G401.6 (cell line): ENCODE data around the gene CMPK2.
"Not testable (repeated sequence)": the region's sequence is repeated elsewhere in the genome, so short reads cannot be mapped to it uniquely, and the experiment has no call there.

Source experiments
- FAIRE-seq: peaks from 2 replicates; lab custom pipeline; 2012; peaks lifted over from hg19 to GRCh38; lab: Jason Lieb, UNC

CMPK2 gene

DNA sequence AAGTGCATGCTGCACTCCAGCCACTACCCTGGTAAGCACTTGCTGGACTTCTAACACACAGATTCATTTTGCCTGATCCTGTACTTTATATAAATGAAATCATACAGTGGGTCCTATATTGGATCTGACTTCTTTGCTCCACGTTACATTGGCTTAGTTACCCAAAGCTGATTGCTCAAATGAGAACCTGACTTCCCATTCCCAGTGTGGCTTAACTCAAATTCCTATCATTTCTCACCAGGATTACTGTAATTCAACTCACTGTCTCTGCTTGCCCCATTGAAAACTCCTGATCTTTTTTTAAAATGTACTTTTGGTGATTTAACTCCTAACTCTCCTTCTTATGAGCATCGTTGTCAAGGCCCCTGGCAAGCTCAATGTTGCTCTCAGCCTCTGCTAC lies 13.3 kb upstream of the CMPK2 start:
- no peak for FAIRE-seq

DNA sequence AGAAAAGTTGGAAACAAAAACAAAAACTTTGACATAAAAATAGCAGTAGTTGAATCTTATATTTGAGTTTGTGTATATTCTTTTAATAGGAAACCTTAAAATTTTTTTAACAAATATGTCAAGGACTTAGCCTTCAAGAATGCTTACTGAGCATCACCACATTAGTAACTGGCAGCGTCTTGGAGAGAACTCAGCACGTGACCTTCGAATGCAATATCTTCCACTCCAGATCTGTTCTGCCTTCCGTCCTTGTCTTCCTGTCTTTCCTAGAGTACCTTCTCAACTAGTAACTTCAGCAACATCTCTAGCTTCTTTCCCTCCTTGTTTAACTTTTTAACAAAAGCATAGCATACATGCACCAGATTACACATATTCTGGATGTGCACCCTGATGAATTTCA lies 12.8 kb upstream of the CMPK2 start:
- no peak for FAIRE-seq

DNA sequence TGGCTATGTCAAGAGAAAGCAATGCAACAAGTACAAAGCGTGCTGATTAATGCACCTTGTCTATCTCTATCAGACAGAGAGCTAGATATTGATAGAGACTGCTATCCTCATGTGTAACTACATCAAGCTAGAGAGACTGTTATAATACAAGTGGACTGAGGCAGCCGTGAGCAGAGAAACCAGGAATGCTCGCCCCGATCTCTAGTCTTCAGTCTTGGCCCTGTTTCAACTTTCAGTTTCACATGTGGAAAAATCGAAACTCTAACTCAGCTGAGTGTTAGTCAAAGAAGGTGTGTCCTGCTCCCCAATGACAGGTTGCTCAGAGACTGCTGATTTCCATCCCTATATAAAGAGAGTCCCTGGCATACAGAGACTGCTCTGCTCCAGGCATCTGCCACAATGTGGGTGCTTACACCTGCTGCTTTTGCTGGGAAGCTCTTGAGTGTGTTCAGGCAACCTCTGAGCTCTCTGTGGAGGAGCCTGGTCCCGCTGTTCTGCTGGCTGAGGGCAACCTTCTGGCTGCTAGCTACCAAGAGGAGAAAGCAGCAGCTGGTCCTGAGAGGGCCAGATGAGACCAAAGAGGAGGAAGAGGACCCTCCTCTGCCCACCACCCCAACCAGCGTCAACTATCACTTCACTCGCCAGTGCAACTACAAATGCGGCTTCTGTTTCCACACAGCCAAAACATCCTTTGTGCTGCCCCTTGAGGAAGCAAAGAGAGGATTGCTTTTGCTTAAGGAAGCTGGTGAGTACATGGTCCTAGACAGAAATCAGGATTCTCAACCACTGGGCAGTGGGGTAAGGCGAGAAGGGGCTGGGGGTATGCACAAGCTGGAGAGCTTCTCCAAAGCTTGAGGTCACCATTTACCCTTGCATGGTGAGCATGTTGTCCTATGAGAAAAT lies 11.9 kb upstream of the CMPK2 start, which contains the start of gene RSAD2:
Gene RSAD2 (plus strand): TSS at position 376 of the 903 bp plus-strand sequence. CDS start 24 bp downstream, at position 400.
- no peak for FAIRE-seq

DNA sequence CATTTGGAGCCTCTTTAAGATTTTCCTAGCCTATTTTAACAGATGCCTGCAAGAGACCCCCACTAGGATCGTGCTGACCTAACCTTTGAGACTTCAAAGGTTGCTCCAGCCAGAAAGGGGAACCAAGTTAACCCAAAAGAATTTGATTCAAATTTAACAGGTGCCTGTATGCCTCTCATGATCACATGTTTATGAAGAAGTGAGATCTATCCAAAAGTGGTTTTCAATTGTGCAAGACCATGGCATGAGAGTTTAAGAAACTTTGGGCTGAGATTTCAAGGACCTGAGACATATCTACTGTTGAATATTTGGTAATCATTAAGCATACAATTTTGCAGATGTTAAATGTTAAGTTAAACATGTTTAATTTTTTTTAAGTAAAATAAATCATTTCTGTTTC lies 10.6 kb upstream of the CMPK2 start:
- FAIRE-seq, result no peak

GRCh38 chr2:6874032-6874431 lies 8.3 kb upstream of the CMPK2 start:
- no peak for FAIRE-seq

- FAIRE-seq, result no peak
Observed at GRCh38 chr2:6872394-6872793, 6.7 kb upstream of the CMPK2 start.

GRCh38 chr2:6866982-6867381 lies 1.3 kb upstream of the CMPK2 start:
- no peak for FAIRE-seq

GRCh38 chr2:6866275-6866671 lies 566 bp upstream of the CMPK2 start:
- FAIRE-seq, result no peak

DNA sequence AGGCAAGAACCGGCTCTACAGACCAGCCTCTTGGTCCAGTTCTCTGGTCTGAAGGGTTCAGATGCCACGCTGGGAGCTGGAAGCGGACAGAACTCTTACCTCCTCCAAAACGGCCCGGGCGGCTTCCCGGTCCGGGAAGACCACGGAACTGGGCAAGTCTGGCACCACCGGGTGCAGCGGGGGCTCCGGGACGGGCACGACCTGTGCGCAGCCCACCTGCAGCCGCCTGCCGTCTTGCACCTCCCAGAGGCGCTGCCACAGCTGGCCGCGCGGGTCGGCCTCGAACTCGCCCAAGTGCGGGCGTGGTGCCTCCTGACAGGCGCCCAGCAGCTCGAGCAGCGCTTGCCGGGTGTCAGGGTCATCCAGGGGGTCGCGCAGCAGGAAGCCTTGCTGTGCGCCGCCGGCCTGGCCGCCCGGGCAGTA lies 773 bp downstream of the CMPK2 start:
- no peak for FAIRE-seq

GRCh38 chr2:6864231-6864754 lies 1.4 kb downstream of the CMPK2 start:
- no peak for FAIRE-seq

DNA sequence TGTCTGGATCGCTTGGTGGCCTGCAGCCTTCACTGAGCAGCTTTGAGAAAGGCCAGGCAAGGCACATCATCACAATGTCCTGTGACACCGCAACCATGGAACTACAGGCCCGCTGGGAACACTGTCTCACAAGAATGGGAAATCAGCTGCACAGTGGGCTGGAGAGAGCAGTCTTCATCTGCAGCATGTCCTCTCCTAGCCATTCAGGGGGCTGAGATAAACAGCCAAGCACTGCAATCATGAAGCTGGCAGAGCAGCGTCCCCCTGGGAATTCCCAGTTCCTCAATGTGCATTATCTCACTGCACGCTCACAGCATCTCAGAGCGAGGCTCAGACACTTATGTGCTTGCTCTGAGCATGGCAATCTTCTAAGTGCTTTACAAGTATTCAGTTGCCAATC lies 1.9 kb downstream of the CMPK2 start:
- no peak for FAIRE-seq

DNA sequence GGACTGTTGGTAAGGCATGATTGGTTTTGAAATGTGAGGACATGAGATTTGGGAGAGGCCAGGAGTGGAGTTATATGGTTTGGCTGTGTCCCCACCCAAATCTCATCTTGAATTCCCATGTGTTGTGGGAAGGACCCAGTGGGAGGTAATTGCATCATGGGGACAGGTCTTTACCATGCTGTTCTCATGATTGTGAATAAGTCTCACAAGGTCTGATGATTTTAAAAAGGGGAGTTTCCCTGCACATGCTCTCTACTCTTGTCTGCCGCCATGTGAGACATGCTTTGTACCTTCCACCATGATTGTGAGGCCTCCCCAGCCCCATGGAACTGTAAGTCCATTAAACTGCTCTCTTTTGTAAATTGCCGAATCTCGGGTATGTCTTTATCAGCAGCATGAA lies 5.4 kb downstream of the CMPK2 start:
- no peak for FAIRE-seq

GRCh38 chr2:6858466-6859027 lies 7.2 kb downstream of the CMPK2 start:
- not testable (repeated sequence) for FAIRE-seq

DNA sequence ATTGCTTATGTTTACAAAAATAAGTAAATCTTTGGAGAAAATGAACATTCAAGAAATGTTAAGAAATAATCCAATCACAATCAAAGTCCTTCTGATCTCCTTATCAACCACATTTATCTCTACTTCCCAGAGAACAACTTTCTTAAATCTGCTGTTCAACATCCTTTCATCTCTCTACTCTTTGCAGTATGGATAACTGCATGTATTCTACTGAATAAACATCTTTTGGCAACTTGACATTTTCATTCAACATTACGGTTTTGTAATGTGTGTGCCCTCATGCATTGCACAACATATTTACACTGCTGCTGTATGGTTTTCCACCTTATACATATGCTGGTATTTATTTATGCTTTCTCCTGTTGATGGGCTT lies 9.2 kb downstream of the CMPK2 start:
- FAIRE-seq, result no peak

GRCh38 chr2:6855860-6856547 lies 9.7 kb downstream of the CMPK2 start:
- no peak for FAIRE-seq

- no peak for FAIRE-seq
Observed at GRCh38 chr2:6854416-6854815, 11.3 kb downstream of the CMPK2 start.

GRCh38 chr2:6852195-6852594 lies 13.5 kb downstream of the CMPK2 start:
- no peak for FAIRE-seq

- FAIRE-seq, result no peak
Observed at GRCh38 chr2:6846967-6847681, 18.6 kb downstream of the CMPK2 start.

GRCh38 chr2:6846540-6846939 lies 19.2 kb downstream of the CMPK2 start:
- FAIRE-seq, result no peak

DNA sequence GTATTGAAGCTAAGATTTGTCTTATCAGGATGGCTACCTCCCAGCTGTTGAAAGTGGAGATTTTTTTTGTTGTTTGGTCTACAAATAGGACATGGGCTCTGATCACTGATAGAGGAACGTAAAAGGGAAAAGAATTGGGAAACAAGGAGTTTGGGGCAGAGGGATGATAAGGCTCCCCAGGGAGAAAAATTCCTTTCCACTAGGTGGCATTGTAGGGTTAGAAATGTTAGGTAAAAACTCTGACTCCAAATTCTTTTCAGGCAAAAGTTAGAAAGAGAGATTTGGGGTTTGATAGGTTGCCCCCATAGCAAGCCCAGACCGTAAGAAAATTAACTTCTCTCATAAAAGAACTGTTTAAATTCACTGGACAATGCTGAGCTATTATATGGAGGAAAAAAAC lies 19.8 kb downstream of the CMPK2 start:
- FAIRE-seq, result no peak

DNA sequence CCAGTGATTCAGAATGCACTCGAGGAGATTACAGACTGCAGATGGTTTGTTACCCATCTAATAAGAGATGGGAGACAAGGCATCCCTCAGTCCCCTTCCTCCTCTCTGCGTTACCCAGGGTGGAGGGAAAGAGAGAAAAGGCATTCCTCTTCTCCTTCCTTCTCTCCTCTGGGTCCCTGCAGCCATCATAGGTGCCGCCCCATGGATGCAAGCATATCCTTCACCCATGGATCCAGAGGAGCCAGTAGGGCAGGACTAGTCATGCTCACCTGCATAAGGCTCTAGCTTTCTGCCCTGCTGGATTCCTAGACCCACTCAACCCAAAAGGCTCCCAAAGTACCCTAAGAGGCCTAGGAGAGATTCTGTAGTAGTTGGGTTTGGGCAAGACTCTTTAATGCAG lies 20.4 kb downstream of the CMPK2 start:
- FAIRE-seq, result no peak

DNA sequence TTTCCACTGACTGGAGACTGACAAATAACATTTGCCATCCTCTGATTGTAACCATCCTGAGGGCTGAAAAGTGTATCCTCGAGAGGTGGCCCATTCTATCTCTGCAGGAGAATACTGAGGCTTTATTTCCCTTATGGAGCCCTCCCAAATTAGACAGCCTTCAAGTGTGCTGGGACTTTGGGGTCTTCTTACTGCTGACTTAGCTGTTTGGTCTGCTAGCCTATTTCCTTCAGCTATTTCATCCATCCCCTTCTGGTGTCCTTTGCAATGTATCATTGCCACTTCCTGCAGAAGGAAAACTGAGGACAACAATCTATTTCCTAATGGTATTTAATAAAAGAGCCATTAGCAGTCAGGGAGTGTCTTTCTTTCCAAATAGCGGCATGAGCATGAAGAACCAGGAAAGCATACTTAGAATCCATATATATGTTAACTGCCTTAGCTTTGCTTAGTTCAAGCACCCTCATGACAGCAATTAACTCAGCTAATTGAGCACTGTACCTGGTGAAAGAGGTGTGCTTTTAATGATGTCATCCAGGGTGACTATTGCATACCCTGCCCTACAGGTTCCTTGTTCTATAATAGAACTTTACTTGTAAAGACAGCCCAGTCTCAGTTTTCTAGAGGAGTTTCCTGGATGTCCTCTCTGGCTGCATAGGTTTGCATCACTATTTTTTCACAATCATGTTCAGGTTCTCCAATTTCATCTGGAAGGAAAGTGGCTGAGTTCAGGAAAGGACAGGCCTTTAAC lies 24.0 kb downstream of the CMPK2 start:
- no peak for FAIRE-seq
